ENCODE results near the gene NDUFS8.

NDUFS8 gene

GRCh38 chr11:68035266-68035876 lies 4.9 kb downstream of the NDUFS8 start:
- Histone ChIP-seq H3K36me3 (ENCODE audit: control insufficient read depth, low read depth, low read length) (peaks cover 23% of the 10 kb centered on the region), H3K4me3 (ENCODE audit: low read length) (no peak overlapping the region), H3K4me1 (ENCODE audit: control insufficient read depth, low read depth, low read length) (peaks cover 11% of the 10 kb centered on the region)

GRCh38 chr11:68036141-68036716 lies 5.7 kb downstream of the NDUFS8 start:
- Histone ChIP-seq H3K36me3 (ENCODE audit: control insufficient read depth, low read depth, low read length) (peaks cover 23% of the 10 kb centered on the region), H3K9me3 (ENCODE audit: control insufficient read depth, low read depth, low read length) (no peaks in the 10 kb centered on the region), H3K4me1 (ENCODE audit: control insufficient read depth, low read depth, low read length) (peaks cover 12% of the 10 kb centered on the region), H3K27ac (ENCODE audit: low read length) (no peak overlapping the region), H3K27me3 (ENCODE audit: control insufficient read depth, insufficient read depth, low read length) (no peaks in the 10 kb centered on the region), H3K9ac (ENCODE audit: low read length) (no peak overlapping the region), H3K4me3 (ENCODE audit: low read length) (no peak overlapping the region)

More at GRCh38 chr11:68035266-68035876, 4.9 kb downstream of the NDUFS8 start:
- H3K9me3 ChIP-seq (ENCODE audit: control insufficient read depth, low read depth, low read length), result no peaks in the 10 kb centered on the region
- no peaks in the 10 kb centered on the region for H3K27me3 ChIP-seq (ENCODE audit: control insufficient read depth, insufficient read depth, low read length)
- H3K27ac ChIP-seq (ENCODE audit: low read length), result no peak overlapping the region
- H3K9ac ChIP-seq (ENCODE audit: low read length), result no peak overlapping the region

GRCh38 chr11:68036717-68037239 lies 6.3 kb downstream of the NDUFS8 start:
- H3K4me3 ChIP-seq (ENCODE audit: low read length), result no peak overlapping the region
- no peak overlapping the region for H3K9ac ChIP-seq (ENCODE audit: low read length)
- no peak overlapping the region for H3K27ac ChIP-seq (ENCODE audit: low read length)
- peaks cover 7% of the 10 kb centered on the region for H3K4me1 ChIP-seq (ENCODE audit: control insufficient read depth, low read depth, low read length)
- H3K36me3 ChIP-seq (ENCODE audit: control insufficient read depth, low read depth, low read length), result peaks cover 23% of the 10 kb centered on the region
- no peaks in the 10 kb centered on the region for H3K9me3 ChIP-seq (ENCODE audit: control insufficient read depth, low read depth, low read length)
- no peaks in the 10 kb centered on the region for H3K27me3 ChIP-seq (ENCODE audit: control insufficient read depth, insufficient read depth, low read length)

GRCh38 chr11:68037411-68038225 lies 7.1 kb downstream of the NDUFS8 start:
- Histone ChIP-seq H3K27ac (ENCODE audit: low read length) (no peak overlapping the region), H3K9me3 (ENCODE audit: control insufficient read depth, low read depth, low read length) (no peaks in the 10 kb centered on the region), H3K4me1 (ENCODE audit: control insufficient read depth, low read depth, low read length) (peaks cover 6% of the 10 kb centered on the region), H3K36me3 (ENCODE audit: control insufficient read depth, low read depth, low read length) (peaks cover 23% of the 10 kb centered on the region), H3K4me3 (ENCODE audit: low read length) (no peak overlapping the region), H3K9ac (ENCODE audit: low read length) (no peak overlapping the region), H3K27me3 (ENCODE audit: control insufficient read depth, insufficient read depth, low read length) (no peaks in the 10 kb centered on the region)

GRCh38 chr11:68038226-68038717 lies 7.8 kb downstream of the NDUFS8 start:
- no peak overlapping the region for H3K27ac ChIP-seq (ENCODE audit: low read length)
- H3K4me1 ChIP-seq (ENCODE audit: control insufficient read depth, low read depth, low read length), result peaks cover 6% of the 10 kb centered on the region
- no peaks in the 10 kb centered on the region for H3K27me3 ChIP-seq (ENCODE audit: control insufficient read depth, insufficient read depth, low read length)
- peaks cover 17% of the 10 kb centered on the region for H3K36me3 ChIP-seq (ENCODE audit: control insufficient read depth, low read depth, low read length)
- H3K9me3 ChIP-seq (ENCODE audit: control insufficient read depth, low read depth, low read length), result no peaks in the 10 kb centered on the region
- H3K9ac ChIP-seq (ENCODE audit: low read length), result no peak overlapping the region
- peak overlapping the region; percentile 49 for H3K4me3 ChIP-seq (ENCODE audit: low read length)

DNA sequence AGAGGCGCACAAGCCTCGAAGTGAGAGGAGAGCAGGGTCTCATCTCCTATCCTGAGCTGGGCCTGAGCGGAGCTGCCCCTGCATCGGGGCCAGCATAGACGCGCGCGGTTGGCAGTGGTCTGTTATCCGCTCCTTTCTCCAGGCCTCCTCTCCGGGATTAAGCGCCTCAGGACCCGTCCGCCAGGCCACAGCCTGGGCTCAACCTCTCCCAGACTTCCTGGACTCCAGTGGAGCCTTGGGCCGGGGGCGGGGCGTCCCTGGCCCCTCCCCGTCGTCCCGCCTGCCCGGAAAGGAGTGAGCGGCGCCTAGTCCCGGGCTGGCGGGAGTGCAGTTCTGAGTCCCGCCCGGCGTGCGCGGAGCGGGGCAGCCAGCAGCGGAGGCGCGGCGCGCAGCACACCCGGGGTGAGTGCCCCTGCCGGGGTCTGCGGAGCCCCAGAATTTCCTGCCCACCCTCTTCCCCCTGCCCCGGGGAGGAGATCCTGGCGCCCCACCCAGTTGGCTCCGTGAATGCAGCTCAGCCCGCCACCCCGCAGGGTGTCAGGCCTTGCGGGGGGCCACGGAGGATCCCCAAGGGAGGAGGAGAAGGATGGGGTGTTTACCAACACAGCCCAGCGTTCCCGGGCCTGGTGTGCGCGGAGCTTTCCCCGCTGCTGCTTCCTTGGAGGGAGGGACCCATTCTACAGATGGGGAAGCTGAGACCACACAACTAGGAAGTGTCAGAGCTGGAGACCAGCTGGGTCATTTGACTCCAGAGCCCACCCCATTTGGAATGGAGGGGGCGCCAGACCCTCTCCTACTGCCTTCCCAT lies 8.4 kb downstream of the NDUFS8 start, which contains the start of gene TCIRG1:
TSS of gene TCIRG1 (plus strand) at position 308 of the 808 bp plus-strand sequence. CDS start 2,247 bp downstream, outside the sequence.
- H3K4me1 ChIP-seq (ENCODE audit: control insufficient read depth, low read depth, low read length), result peaks cover 6% of the 10 kb centered on the region
- peaks cover 10% of the 10 kb centered on the region for H3K36me3 ChIP-seq (ENCODE audit: control insufficient read depth, low read depth, low read length)
- H3K9me3 ChIP-seq (ENCODE audit: control insufficient read depth, low read depth, low read length), result no peaks in the 10 kb centered on the region
- H3K27ac ChIP-seq (ENCODE audit: low read length), result no peak within 1 kb of the TSS
- no peaks in the 10 kb centered on the region for H3K27me3 ChIP-seq (ENCODE audit: control insufficient read depth, insufficient read depth, low read length)
- no peak within 1 kb of the TSS for H3K9ac ChIP-seq (ENCODE audit: low read length)
- peak within 1 kb of the TSS; percentile 49 for H3K4me3 ChIP-seq (ENCODE audit: low read length)

- peaks cover 6% of the 10 kb centered on the region for H3K4me1 ChIP-seq (ENCODE audit: control insufficient read depth, low read depth, low read length)
- H3K4me3 ChIP-seq (ENCODE audit: low read length), result no peak overlapping the region
- H3K27ac ChIP-seq (ENCODE audit: low read length), result no peak overlapping the region
- no peaks in the 10 kb centered on the region for H3K9me3 ChIP-seq (ENCODE audit: control insufficient read depth, low read depth, low read length)
- no peak overlapping the region for H3K9ac ChIP-seq (ENCODE audit: low read length)
- peaks cover 5% of the 10 kb centered on the region for H3K36me3 ChIP-seq (ENCODE audit: control insufficient read depth, low read depth, low read length)
- no peaks in the 10 kb centered on the region for H3K27me3 ChIP-seq (ENCODE audit: control insufficient read depth, insufficient read depth, low read length)
Observed at GRCh38 chr11:68039526-68040086, 9.1 kb downstream of the NDUFS8 start.

DNA sequence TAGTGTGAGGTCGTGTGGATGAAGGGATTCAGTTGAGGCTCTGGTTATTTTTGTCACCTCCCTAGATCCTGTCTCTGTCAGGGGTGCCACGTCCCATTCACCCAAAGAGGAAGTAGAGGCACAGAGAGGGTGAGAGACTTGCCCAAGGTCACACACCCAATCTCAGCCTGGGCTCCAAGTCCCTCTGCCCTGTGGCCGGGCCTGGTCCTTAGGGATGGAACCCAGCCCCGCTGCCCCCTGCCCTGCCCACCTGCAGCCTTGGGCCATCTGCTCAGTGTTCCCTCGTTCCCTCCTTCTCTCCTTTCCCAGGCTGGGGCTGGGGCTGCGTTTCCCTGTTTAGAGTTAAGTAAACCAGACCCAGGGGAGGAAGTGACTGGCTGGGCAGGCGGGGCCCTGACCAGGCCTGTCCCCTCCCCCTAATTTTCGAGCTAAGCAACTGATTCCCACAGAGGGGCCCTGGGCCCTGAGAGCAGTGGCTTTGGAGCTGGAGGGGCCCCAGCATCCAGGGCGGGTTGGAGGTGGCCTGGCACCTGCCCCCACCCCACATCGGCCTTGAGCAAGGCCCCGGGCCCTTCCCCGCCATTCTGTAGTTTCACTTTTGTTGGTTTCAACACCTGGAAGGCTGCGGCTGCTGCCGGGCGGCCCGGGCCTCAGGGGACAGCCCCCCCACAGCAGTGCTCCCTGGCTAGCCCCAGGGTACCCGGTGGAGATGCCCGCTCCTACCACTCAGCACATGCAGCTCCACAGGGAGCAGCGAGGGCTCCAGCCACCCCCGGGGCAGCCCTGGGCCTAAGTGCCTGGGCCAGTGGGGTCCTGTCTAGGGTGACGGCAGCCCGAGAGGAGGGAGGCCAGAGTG lies 9.8 kb downstream of the NDUFS8 start:
- H3K4me1 ChIP-seq (ENCODE audit: control insufficient read depth, low read depth, low read length), result peaks cover 6% of the 10 kb centered on the region
- peaks cover under 1% of the 10 kb centered on the region for H3K36me3 ChIP-seq (ENCODE audit: control insufficient read depth, low read depth, low read length)
- H3K27ac ChIP-seq (ENCODE audit: low read length), result no peak overlapping the region
- H3K4me3 ChIP-seq (ENCODE audit: low read length), result no peak overlapping the region
- no peaks in the 10 kb centered on the region for H3K27me3 ChIP-seq (ENCODE audit: control insufficient read depth, insufficient read depth, low read length)
- H3K9me3 ChIP-seq (ENCODE audit: control insufficient read depth, low read depth, low read length), result no peaks in the 10 kb centered on the region
- no peak overlapping the region for H3K9ac ChIP-seq (ENCODE audit: low read length)

GRCh38 chr11:68040957-68041591 lies 10.6 kb downstream of the NDUFS8 start:
- Histone ChIP-seq H3K36me3 (ENCODE audit: control insufficient read depth, low read depth, low read length) (no peaks in the 10 kb centered on the region), H3K27me3 (ENCODE audit: control insufficient read depth, insufficient read depth, low read length) (no peaks in the 10 kb centered on the region), H3K27ac (ENCODE audit: low read length) (no peak overlapping the region), H3K9ac (ENCODE audit: low read length) (no peak overlapping the region), H3K4me1 (ENCODE audit: control insufficient read depth, low read depth, low read length) (peaks cover 6% of the 10 kb centered on the region), H3K4me3 (ENCODE audit: low read length) (no peak overlapping the region), H3K9me3 (ENCODE audit: control insufficient read depth, low read depth, low read length) (no peaks in the 10 kb centered on the region)

Data from iPS-18a (cell line).